GM19455 (cell line): ENCODE results near the gene CSF3R.

Experiments
- ATAC-seq: cut with Tn5 transposase; IDR thresholded peaks from one replicate; pipeline ENCODE4 v1.9.1; 2021; ENCODE audit not compliant: unreplicated experiment

CSF3R gene

GRCh38 chr1:36482724-36483388 lies at the start of gene CSF3R:
CSF3R (minus strand) TSS chr1:36482913; CDS start chr1:36479496, 3,417 bp downstream.
- no peak for ATAC-seq

- ATAC-seq: no peak
These were observed 49.1 kb upstream of the CSF3R start for GRCh38 chr1:36531833-36532232.

- ATAC-seq: no peak
These were observed 48.1 kb upstream of the CSF3R start for GRCh38 chr1:36530791-36531190.

GRCh38 chr1:36530261-36530660 lies 47.5 kb upstream of the CSF3R start:
- ATAC-seq: no peak

- ATAC-seq: no peak
These were observed 47.1 kb upstream of the CSF3R start for GRCh38 chr1:36529769-36530260.

- no peak for ATAC-seq
These were observed 45.9 kb upstream of the CSF3R start for GRCh38 chr1:36528361-36529349.

GRCh38 chr1:36525166-36525565 lies 42.5 kb upstream of the CSF3R start:
- ATAC-seq: no peak

- ATAC-seq: no peak
These were observed 41.8 kb upstream of the CSF3R start for GRCh38 chr1:36524359-36525062.

GRCh38 chr1:36523850-36524249 lies 41.1 kb upstream of the CSF3R start:
- no peak for ATAC-seq

GRCh38 chr1:36523230-36523495 lies 40.5 kb upstream of the CSF3R start:
- no peak for ATAC-seq

- no peak for ATAC-seq
These were observed 39.9 kb upstream of the CSF3R start for GRCh38 chr1:36522461-36523229.

GRCh38 chr1:36522021-36522420 lies 39.3 kb upstream of the CSF3R start:
- no peak for ATAC-seq

GRCh38 chr1:36520771-36521420 lies 38.2 kb upstream of the CSF3R start:
- ATAC-seq: no peak

GRCh38 chr1:36520056-36520455 lies 37.3 kb upstream of the CSF3R start:
- ATAC-seq: no peak

- ATAC-seq: no peak
These were observed 34.5 kb upstream of the CSF3R start for GRCh38 chr1:36517011-36517771.

GRCh38 chr1:36516372-36517010 lies 33.8 kb upstream of the CSF3R start:
- ATAC-seq: no peak

GRCh38 chr1:36515315-36516138 lies 32.8 kb upstream of the CSF3R start:
- ATAC-seq: no peak

GRCh38 chr1:36514501-36514900 lies 31.8 kb upstream of the CSF3R start:
- ATAC-seq: no peak
